ENCODE measurements around the gene RTP3. TPM values are rescaled to one million over a fixed set of nuclear protein-coding genes. Genes with fewer than 3 reads are reported as not detected.
A peak's percentile ranks its signal among the peaks of the same experiment; 100 is the strongest.

RTP3 gene
- not detected for total RNA-seq
- long read RNA-seq = 0 reads

DNA sequence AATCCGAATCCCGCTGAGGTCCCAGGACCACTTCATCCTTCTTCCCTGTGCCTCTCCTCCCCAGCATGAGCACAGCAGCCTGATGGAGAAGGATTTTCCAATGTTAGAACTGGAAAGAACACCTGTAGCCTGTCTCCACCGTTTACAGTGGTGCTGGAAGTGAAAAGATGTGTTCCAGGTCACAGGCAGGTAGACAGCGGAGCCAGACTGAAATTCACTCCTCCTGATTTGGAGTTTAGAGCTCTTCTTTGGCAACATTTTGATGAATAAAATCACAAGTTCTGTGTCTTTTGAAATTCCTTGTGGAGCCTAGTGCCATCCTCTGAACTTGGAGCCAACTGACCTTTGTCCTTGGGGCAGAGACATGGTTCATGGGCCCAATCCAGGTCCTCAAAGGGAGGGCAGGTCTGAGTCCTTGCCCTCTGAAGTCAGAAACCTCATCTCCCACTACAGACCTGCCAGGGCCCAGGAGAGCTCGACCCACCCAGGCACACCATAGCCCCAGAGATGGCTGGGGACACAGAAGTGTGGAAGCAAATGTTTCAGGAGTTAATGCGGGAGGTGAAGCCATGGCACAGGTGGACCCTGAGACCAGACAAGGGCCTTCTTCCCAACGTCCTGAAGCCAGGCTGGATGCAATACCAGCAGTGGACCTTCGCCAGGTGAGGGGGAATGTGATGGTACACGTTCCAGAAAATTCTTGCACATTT lies at the start of gene RTP3:
Gene RTP3 (plus strand): TSS at position 421 of the 710 bp plus-strand sequence. CDS start 87 bp downstream, at position 508.
- Histone ChIP-seq H3K27ac (no peak within 1 kb of the TSS), H3K9me3 (no peaks in the 10 kb centered on the region), H3K27me3 (ENCODE audit: low read depth) (no peaks in the 10 kb centered on the region), H3K4me3 (no peak within 1 kb of the TSS), H3K4me1 (no peaks in the 10 kb centered on the region), H3K36me3 (no peaks in the 10 kb centered on the region)
- DNase-seq = no peak
- no peak for ATAC-seq
- intact Hi-C loops (cut with DNase I) = no loop called here
- TF ChIP-seq, protein P1, sequence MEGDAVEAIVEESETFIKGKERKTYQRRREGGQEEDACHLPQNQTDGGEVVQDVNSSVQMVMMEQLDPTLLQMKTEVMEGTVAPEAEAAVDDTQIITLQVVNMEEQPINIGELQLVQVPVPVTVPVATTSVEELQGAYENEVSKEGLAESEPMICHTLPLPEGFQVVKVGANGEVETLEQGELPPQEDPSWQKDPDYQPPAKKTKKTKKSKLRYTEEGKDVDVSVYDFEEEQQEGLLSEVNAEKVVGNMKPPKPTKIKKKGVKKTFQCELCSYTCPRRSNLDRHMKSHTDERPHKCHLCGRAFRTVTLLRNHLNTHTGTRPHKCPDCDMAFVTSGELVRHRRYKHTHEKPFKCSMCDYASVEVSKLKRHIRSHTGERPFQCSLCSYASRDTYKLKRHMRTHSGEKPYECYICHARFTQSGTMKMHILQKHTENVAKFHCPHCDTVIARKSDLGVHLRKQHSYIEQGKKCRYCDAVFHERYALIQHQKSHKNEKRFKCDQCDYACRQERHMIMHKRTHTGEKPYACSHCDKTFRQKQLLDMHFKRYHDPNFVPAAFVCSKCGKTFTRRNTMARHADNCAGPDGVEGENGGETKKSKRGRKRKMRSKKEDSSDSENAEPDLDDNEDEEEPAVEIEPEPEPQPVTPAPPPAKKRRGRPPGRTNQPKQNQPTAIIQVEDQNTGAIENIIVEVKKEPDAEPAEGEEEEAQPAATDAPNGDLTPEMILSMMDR (IDR thresholded peaks at IDR 0.05) = no peak

DNA sequence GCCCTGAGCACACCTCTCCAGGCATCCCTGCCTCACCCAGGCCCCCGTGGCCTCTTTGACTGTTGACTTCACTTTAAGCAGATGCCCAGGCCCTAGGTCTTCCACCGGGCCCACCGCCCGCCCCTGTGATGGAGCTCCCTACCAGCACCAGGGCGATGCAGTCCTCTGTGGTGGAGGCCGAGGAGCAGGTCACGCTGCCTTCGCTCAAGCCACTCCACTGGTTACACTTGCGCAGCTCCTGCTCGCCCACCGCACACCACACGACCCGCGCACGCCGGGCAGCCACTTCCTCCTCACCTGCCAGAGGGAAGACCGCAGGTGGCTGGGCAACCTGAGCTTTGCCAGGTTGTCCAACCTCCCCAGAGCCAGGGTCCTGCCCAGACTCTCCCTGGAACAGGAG lies 49.1 kb upstream of the RTP3 start:
- no peak for ATAC-seq
- Histone ChIP-seq H3K9me3 (no peaks in the 10 kb centered on the region), H3K4me1 (no peaks in the 10 kb centered on the region), H3K27ac (no peak overlapping the region), H3K36me3 (no peaks in the 10 kb centered on the region), H3K27me3 (ENCODE audit: low read depth) (no peaks in the 10 kb centered on the region), H3K4me3 (no peak overlapping the region)
- intact Hi-C loops (cut with DNase I) = no loop called here
- TF ChIP-seq, protein P1 (IDR thresholded peaks at IDR 0.05) = no peak
- DNase-seq = no peak

GRCh38 chr3:46449755-46450552 lies 47.8 kb upstream of the RTP3 start:
- Histone ChIP-seq H3K4me1 (no peaks in the 10 kb centered on the region), H3K27me3 (ENCODE audit: low read depth) (no peaks in the 10 kb centered on the region), H3K36me3 (no peaks in the 10 kb centered on the region), H3K4me3 (no peak overlapping the region), H3K9me3 (no peaks in the 10 kb centered on the region), H3K27ac (no peak overlapping the region)
- DNase-seq = no peak
- ATAC-seq = no peak
- intact Hi-C loops (cut with DNase I) = no loop called here
- TF ChIP-seq, protein P1 (IDR thresholded peaks at IDR 0.05) = peak; percentile 54

- Histone ChIP-seq H3K4me3 (no peak overlapping the region), H3K9me3 (no peaks in the 10 kb centered on the region), H3K27me3 (ENCODE audit: low read depth) (no peaks in the 10 kb centered on the region), H3K27ac (no peak overlapping the region), H3K4me1 (no peaks in the 10 kb centered on the region), H3K36me3 (no peaks in the 10 kb centered on the region)
- no peak for ATAC-seq
- intact Hi-C loops (cut with DNase I) = no loop called here
- DNase-seq = no peak
- TF ChIP-seq, protein P1 (IDR thresholded peaks at IDR 0.05) = no peak
These were observed 44.1 kb upstream of the RTP3 start for GRCh38 chr3:46453526-46454208.

DNA sequence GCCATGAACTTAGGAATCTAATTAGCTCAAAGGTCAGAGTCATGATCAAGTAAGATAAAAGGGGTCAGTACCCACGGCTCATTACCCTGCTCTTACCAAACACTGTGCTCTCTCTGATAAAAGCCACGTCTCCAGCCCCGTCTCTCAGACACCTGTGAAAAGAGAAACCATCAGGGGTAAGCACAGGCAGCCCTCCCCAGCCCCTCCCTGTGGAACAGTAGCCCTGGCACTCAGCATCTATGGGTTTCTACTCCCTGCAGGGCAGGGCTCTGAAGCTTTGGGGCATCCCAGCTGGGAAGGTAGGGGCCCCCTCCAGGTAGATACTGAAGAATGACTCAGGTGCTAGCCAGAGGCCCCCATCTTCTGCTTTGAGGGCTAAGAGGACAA lies 43.6 kb upstream of the RTP3 start:
- no peaks in the 10 kb centered on the region for H3K27me3 ChIP-seq (ENCODE audit: low read depth)
- TF ChIP-seq, protein P1 (IDR thresholded peaks at IDR 0.05) = no peak
- no peaks in the 10 kb centered on the region for H3K36me3 ChIP-seq
- no peak overlapping the region for H3K27ac ChIP-seq
- H3K4me1 ChIP-seq = no peaks in the 10 kb centered on the region
- H3K9me3 ChIP-seq = no peaks in the 10 kb centered on the region
- intact Hi-C loops (cut with DNase I) = no loop called here
- no peak overlapping the region for H3K4me3 ChIP-seq
- no peak for ATAC-seq
- DNase-seq = no peak

Measured in lower lobe of right lung (tissue), 2 donors.